Activated naive CD4-positive, alpha-beta T cell treated with anti-CD3 and anti-CD28 coated beads, Interleukin-2, amount 50 U/mL, for 24 hours (primary cell): ENCODE data around the gene SCIN.
A peak's percentile ranks its signal among the peaks of the same experiment; 100 is the strongest.
"Not testable (repeated sequence)": the region's sequence is repeated elsewhere in the genome, so short reads cannot be mapped to it uniquely, and the experiment has no call there.

Experiments used
- H3K27ac Mint-ChIP-seq: one replicate; pipeline ENCODE4 v1.8.0; 2021; ENCODE audit warnings: mild to moderate bottlenecking, mixed read lengths
- H3K27me3 Mint-ChIP-seq: one replicate; pipeline ENCODE4 v1.8.0; 2021; ENCODE audit warnings: mixed read lengths
- H3K36me3 Mint-ChIP-seq: one replicate; pipeline ENCODE4 v1.8.0; 2021; ENCODE audit warnings: mixed read lengths
- H3K4me1 Mint-ChIP-seq: one replicate; pipeline ENCODE4 v1.8.0; 2021; ENCODE audit warnings: mixed read lengths
- H3K4me3 Mint-ChIP-seq: one replicate; pipeline ENCODE4 v1.8.0; 2021; ENCODE audit warnings: mild to moderate bottlenecking, mixed read lengths
- H3K9me3 Mint-ChIP-seq: one replicate; pipeline ENCODE4 v1.8.0; 2021; ENCODE audit warnings: mixed read lengths

Gene SCIN

DNA sequence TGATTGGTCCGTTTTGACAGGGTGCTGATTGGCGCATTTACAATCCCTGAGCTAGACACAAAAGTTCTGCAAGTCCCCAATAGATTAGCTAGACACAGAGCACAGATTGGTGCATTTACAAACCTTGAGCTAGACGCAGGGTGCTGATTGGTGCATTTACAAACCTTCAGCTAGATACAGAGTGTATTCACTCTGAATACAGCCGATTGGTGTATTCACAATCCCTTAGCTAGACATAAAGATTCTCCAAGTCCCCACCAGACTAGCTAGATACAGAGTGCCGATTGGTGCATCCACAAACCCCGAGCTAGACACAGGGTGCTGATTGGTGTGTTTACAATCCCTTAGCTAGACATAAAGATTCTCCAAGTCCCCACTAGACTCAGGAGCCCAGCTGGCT is 14.8 kb upstream of the SCIN start:
- not testable (repeated sequence) for H3K36me3 Mint-ChIP-seq, H3K9me3 Mint-ChIP-seq, H3K4me3 Mint-ChIP-seq, H3K27me3 Mint-ChIP-seq, H3K4me1 Mint-ChIP-seq, H3K27ac Mint-ChIP-seq

DNA sequence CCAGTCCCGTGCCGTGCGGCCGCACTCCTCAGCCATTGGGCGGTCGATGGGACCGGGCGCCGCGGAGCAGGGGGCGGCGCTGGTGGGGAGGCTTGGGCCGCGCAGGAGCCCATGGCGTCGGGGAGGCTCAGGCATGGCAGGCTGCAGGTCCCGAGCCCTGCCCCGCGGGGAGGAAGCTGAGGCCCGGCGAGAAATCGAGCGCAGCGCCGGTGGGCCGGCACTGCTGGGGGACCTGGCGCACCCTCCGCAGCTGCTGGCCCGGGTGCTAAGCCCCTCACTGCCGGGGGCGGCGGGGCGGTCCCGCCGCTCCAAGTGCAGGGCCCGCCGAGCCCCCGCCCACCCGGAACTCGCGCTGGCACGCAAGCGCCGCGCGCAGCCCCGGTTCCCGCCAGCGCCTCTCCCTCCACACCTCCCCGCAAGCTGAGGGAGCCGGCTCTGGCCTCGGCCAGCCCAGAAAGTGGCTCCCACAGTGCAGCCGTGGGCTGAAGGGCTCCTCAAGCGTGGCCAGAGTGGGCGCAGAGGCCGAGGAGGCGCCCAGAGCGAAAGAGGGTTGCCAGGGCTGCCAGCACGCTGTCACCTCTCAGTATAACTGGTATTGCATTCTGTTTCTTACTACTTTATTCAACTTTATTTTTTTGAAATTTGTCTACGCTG is 14.3 kb upstream of the SCIN start:
- H3K27ac Mint-ChIP-seq, H3K9me3 Mint-ChIP-seq, H3K4me1 Mint-ChIP-seq, H3K27me3 Mint-ChIP-seq, H3K4me3 Mint-ChIP-seq, H3K36me3 Mint-ChIP-seq: not testable (repeated sequence)

DNA sequence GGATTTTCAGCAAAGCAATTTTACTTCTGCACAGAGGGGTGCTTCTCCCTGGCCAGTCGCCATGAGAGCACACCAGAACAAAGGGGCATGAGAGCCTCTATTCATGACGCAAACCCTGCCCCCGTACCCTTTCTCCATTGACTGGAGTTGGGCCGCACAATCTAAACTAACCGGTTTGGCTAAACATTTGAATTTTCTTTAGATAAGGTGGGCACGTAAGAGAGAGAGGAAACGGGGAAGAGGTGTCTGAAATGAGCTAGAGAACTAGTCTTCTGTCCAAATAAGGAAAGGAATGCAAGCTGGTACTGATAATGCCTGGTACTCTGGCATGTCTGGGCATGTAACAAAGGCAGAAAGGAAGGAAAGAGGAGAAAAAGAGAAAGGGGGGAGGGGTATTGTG is 13.2 kb upstream of the SCIN start:
- Mint-ChIP-seq H3K4me3 (no peak overlapping the region), H3K27ac (no peak overlapping the region), H3K9me3 (no peaks in the 10 kb centered on the region), H3K27me3 (peaks cover 3% of the 10 kb centered on the region), H3K36me3 (no peaks in the 10 kb centered on the region), H3K4me1 (no peaks in the 10 kb centered on the region)

DNA sequence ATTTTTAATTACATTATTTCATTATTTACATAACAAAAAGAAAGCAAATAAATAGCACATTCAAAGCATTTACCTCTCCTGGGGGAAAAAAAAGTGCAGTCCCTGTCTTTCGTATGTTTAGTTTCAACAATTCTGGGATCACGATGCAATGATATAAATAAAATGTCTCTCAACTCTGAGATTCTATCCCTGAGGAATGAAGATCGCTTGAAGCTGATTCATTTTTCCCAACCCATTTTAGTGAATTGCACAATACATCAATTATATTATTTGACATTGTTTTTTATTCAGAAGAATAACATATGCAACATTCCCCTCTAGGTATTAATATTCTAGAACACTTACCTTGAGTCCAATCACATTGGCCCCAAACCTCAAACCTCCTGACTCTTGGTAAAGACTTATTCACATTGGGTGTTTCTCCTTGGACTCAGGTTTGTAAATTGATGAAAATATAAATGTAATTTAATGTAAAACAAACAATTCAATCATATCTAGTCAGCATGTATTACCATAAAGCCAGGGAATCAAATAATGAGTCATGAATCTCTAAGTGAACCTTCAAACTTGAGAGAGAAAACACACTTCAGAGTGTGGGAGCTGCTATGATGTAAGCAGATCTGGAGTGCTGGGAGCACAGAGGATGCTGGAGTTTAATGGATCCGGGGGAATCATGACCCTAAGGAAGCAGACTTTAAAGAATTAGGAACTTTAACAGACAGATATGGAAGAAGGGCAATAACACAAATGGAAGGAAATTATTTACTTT is 5.3 kb upstream of the SCIN start:
- peaks cover 6% of the 10 kb centered on the region for H3K4me1 Mint-ChIP-seq
- H3K27ac Mint-ChIP-seq = no peak overlapping the region
- no peaks in the 10 kb centered on the region for H3K36me3 Mint-ChIP-seq

DNA sequence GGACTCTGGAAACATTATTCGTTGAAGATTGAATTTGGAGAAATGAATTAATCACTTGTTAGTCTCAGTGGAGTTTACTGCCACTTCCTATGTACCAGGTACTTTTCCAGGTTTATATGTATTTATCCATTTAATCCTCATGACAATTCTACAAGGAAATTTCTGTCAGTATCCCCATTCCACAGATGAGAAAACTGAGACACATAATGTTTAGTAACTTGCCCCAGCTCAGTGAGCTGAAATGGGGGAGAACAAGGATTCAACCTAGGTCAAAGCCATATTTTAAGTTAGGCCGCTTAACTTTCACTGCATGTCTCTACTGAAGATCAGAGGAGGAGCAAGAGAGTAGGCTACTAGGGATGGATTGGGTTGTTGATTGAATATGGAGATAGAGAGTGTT is 4.6 kb upstream of the SCIN start:
- Mint-ChIP-seq H3K36me3 (no peaks in the 10 kb centered on the region), H3K27ac (no peak overlapping the region), H3K4me3 (no peak overlapping the region), H3K9me3 (no peaks in the 10 kb centered on the region), H3K27me3 (peaks cover 20% of the 10 kb centered on the region), H3K4me1 (peaks cover 12% of the 10 kb centered on the region)

More for the DNA sequence above, 5.3 kb upstream of the SCIN start:
- H3K27me3 Mint-ChIP-seq = peaks cover 15% of the 10 kb centered on the region
- H3K9me3 Mint-ChIP-seq = no peaks in the 10 kb centered on the region
- H3K4me3 Mint-ChIP-seq = no peak overlapping the region

DNA sequence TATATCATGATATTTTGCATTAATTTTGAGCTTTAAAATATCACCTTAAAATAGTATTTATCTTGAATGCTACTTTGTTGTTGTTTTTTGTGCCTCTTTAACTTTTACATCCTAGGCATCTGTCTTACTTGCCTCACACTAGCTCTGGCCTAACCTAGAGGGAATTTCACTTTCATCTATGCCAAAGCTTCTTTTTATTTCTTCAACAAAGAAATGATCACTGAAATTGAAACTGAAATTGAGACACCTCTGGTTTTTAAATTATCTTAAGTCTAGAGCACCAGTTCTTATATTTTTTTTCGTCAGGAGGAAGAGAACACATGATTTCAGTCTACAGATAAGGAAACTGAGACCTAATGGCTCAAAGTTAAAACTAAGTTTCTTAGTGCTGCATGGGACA is 3.5 kb upstream of the SCIN start:
- H3K4me3 Mint-ChIP-seq = no peak overlapping the region
- no peaks in the 10 kb centered on the region for H3K9me3 Mint-ChIP-seq
- no peaks in the 10 kb centered on the region for H3K36me3 Mint-ChIP-seq
- peaks cover 15% of the 10 kb centered on the region for H3K4me1 Mint-ChIP-seq
- no peak overlapping the region for H3K27ac Mint-ChIP-seq
- peaks cover 25% of the 10 kb centered on the region for H3K27me3 Mint-ChIP-seq

DNA sequence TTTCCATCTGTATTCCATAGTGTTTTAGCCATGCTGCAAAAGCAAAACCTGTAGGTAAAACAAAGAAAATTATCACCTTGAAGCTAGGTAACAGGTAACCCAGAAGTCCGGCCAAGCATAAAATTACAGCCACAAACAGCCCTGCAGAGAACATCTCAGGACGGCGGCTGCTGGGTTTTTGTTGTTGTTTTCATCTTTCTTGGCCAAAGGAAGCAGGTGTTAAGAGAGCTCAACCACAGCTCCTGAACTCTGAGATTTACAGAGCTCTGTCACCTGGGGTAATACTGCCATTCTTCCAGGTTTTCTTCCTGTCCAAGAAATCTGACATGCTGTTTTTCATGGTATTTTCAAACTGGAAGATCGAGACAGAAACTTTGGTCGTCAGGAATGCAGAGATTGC is 847 bp upstream of the SCIN start:
- Mint-ChIP-seq H3K4me1 (peaks cover 15% of the 10 kb centered on the region), H3K36me3 (no peaks in the 10 kb centered on the region), H3K9me3 (no peaks in the 10 kb centered on the region), H3K27me3 (peaks cover 32% of the 10 kb centered on the region), H3K4me3 (peak overlapping the region; percentile 76), H3K27ac (no peak overlapping the region)

DNA sequence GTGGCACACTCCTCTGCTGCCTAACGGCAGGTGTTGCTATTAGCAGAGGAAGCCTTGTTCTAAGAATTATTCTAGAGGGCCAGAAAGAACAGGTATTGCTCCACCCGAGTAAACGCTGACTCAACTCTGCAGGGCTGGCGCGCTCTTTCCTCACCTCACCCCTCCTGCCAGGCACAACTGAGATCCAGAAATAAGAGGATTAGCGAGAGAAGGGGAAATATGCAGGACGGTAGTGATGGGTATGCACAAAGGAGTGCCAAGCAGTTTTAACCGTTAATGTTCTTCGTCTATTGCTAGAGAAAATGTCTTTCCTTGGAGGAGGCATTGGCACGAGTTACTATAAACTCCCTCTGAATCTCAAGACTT is 369 bp upstream of the SCIN start:
- no peak overlapping the region for H3K27ac Mint-ChIP-seq
- H3K4me1 Mint-ChIP-seq = peaks cover 15% of the 10 kb centered on the region
- no peaks in the 10 kb centered on the region for H3K36me3 Mint-ChIP-seq
- H3K4me3 Mint-ChIP-seq = peak overlapping the region; percentile 76
- H3K27me3 Mint-ChIP-seq = peaks cover 32% of the 10 kb centered on the region
- H3K9me3 Mint-ChIP-seq = no peaks in the 10 kb centered on the region

DNA sequence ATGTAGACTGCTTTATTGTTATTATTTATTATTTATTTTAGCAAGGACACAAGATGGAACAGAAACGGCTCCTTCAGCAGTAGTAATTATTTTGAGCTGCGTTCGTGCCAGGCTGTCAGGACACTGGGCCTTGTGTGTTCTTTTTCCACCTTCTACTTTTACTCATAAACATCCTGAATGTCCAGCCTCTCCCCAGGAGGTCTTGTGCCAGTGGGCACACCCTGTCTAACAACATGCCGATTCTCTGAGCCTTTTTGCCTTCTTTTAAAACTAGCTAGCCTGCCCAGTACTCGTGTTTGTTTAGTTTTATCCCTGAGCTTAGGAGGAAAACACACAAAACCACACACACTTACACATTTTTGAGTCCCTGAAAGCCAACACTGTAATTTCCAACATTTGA is 1.2 kb downstream of the SCIN start:
- H3K27me3 Mint-ChIP-seq = peaks cover 35% of the 10 kb centered on the region
- H3K9me3 Mint-ChIP-seq = no peaks in the 10 kb centered on the region
- no peaks in the 10 kb centered on the region for H3K36me3 Mint-ChIP-seq
- peaks cover 15% of the 10 kb centered on the region for H3K4me1 Mint-ChIP-seq
- no peak overlapping the region for H3K4me3 Mint-ChIP-seq
- H3K27ac Mint-ChIP-seq = no peak overlapping the region

DNA sequence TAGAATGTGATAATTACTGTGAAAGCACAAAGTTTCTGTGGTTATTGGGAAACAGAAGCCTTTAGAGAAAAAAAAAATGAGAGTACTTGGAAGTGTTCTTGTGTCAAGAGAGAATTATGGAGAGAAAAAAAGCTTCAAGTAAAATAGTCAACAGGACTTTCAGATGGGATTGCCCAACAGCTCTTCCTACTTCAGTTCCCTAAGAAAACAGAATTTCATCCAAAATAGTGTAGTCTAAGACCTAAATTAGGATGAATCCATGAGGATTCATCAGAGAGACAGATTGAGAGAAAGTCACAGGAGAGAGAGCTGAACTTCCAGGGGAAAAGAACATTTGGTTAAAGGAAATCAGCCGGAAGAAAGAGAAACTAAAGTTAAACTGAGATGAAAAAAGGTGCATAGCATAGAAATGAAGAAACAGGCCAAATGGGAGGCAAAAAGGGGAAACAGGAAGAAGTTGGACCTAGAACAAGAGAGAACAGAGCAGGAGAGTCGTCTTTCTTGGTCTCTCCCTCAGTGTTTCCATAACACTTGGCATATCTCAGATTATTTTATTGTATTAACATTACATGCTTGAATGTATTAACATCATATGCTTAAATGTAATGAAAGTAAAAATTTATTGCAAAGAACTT is 2.5 kb downstream of the SCIN start:
- peaks cover 15% of the 10 kb centered on the region for H3K4me1 Mint-ChIP-seq
- H3K27me3 Mint-ChIP-seq = peaks cover 35% of the 10 kb centered on the region
- H3K36me3 Mint-ChIP-seq = no peaks in the 10 kb centered on the region
- no peaks in the 10 kb centered on the region for H3K9me3 Mint-ChIP-seq
- no peak overlapping the region for H3K4me3 Mint-ChIP-seq
- peak overlapping the region; percentile 10 for H3K27ac Mint-ChIP-seq

DNA sequence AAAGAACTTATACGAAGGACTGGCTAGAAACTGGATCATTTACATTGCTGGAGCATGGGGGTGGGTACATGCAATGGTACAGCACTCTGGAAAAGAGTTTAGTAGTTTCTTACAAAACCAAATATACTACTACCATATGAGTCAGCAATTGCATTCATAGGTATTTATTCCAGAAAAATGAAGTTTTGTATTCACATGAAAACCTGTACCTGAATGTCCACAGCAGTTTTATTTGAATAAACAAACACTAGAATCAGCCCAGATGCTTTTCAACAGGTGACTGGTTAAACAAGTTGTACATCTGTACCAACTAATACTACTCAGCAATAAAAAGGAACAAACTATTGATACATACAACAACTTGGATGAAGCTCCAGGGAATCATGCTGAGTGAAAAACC is 3.4 kb downstream of the SCIN start:
- H3K36me3 Mint-ChIP-seq = no peaks in the 10 kb centered on the region
- peaks cover 15% of the 10 kb centered on the region for H3K4me1 Mint-ChIP-seq
- H3K27me3 Mint-ChIP-seq = peaks cover 32% of the 10 kb centered on the region
- no peaks in the 10 kb centered on the region for H3K9me3 Mint-ChIP-seq
- no peak overlapping the region for H3K27ac Mint-ChIP-seq
- no peak overlapping the region for H3K4me3 Mint-ChIP-seq

DNA sequence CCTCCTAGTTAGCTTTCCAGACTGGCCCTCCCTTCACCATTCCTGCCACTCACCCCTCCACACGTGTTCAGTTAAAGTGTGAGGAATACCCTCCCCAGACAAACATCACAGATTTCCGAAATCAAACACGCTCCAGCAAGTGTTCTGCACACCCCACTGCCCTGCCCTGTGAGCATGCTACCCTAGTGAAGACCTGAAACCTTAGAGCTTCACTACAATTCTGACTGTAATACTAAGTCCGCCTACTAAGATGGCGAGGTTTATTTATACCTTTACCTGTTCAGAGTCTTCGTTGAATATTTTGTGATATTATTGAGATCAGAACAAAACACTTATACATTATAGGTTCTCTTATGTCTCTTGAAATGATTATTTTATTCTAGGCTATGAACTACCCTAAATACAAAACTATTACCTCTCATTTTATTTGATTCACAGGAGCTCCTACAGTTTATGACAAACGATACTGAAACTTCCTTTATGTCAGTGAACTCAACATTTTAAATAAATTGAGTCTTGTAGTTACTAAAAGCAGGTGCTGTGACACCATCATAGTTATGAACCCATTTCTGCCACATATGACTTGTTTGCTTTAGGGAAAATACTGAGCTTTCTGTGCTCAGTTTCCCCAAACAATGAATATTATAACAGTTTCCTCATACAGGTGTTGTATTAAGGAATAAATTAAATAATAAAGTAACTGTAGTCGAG is 8.6 kb downstream of the SCIN start:
- H3K27ac Mint-ChIP-seq = no peak overlapping the region
- peaks cover 8% of the 10 kb centered on the region for H3K27me3 Mint-ChIP-seq
- no peaks in the 10 kb centered on the region for H3K36me3 Mint-ChIP-seq
- H3K9me3 Mint-ChIP-seq = no peaks in the 10 kb centered on the region
- no peak overlapping the region for H3K4me3 Mint-ChIP-seq
- H3K4me1 Mint-ChIP-seq = no peaks in the 10 kb centered on the region

DNA sequence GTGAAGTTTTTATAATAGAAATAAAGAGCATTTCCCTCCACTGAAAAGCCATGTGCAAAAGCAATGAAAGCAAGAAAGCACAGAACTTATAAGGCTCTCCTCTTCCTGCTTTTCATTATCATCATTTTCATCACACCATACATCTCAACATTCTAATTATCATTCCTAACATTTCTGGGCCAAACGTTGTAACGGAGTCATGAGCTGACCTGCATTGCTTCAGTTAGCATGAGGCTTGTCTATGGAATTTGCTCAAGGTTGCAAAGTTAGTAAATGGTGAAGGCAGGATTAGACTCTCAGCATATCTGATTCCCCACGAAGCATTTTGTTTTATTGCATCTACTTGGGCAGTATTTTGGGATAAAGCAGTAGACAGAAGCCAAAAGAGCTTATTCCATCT is 11.4 kb downstream of the SCIN start:
- H3K4me1 Mint-ChIP-seq = no peaks in the 10 kb centered on the region
- no peak overlapping the region for H3K4me3 Mint-ChIP-seq
- no peaks in the 10 kb centered on the region for H3K36me3 Mint-ChIP-seq
- H3K27ac Mint-ChIP-seq = no peak overlapping the region
- no peaks in the 10 kb centered on the region for H3K9me3 Mint-ChIP-seq
- peaks cover 13% of the 10 kb centered on the region for H3K27me3 Mint-ChIP-seq

DNA sequence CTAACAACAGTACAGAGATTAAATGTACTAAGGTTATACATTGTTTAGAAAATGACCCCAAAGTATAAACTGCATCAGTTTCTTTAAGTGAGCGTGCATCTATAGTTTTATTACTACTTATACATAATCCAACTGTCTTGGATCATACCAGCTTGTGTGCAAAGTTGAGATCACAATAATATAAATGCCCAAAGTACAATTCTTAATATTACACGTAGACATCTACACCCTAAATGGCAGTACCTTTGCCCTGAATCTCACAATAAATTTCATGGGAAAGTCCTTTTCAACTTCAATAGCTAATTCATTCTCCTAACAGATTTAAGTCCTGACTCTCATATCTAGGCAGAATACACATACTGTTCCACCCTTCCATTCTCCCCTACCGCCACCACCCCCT is 11.8 kb downstream of the SCIN start:
- Mint-ChIP-seq H3K36me3 (no peaks in the 10 kb centered on the region), H3K27me3 (peaks cover 10% of the 10 kb centered on the region), H3K27ac (no peak overlapping the region), H3K9me3 (no peaks in the 10 kb centered on the region), H3K4me3 (no peak overlapping the region), H3K4me1 (no peaks in the 10 kb centered on the region)

DNA sequence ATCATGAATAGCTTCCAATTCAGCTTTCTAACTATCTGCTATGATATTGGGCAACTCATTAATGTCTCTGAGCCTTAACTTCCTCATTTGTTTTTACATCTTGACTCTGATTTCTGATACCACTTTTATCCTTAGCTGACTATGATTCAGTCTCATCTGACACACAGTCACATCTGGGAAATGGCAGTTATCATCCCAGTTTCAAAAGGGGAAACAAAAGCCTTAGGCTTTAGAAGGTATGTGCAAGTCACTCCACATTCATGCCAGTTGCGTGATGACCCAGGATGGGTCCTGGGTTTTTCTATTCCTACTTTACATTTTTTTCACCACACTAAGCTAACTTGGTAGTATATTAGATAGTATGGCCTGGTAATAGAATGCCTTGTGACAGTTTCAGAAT is 12.7 kb downstream of the SCIN start:
- no peak overlapping the region for H3K27ac Mint-ChIP-seq
- no peaks in the 10 kb centered on the region for H3K9me3 Mint-ChIP-seq
- H3K27me3 Mint-ChIP-seq = peaks cover 11% of the 10 kb centered on the region
- no peak overlapping the region for H3K4me3 Mint-ChIP-seq
- H3K4me1 Mint-ChIP-seq = no peaks in the 10 kb centered on the region
- no peaks in the 10 kb centered on the region for H3K36me3 Mint-ChIP-seq

DNA sequence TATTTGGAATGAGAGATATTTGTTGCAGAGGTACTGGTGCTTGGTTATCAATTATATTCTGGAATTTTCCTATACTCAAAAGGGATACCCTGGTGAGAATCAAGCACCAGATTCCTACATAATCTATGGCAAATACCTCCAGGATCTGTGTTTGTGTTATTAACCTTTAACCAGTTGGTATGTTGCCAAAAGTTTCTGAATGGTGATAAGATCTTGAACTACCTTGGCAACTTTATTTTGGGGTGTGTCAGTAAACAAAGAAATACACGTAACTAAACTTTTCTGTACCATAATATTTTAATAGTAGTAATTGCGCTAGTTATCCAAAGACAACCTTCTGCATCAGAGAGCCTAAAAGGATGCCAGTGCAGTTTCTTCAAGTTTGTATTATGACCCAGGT is 13.4 kb downstream of the SCIN start:
- no peak overlapping the region for H3K4me3 Mint-ChIP-seq

More for the DNA sequence above, 13.4 kb downstream of the SCIN start:
- H3K27ac Mint-ChIP-seq = no peak overlapping the region
- H3K36me3 Mint-ChIP-seq = no peaks in the 10 kb centered on the region
- H3K27me3 Mint-ChIP-seq = peaks cover 11% of the 10 kb centered on the region
- H3K4me1 Mint-ChIP-seq = no peaks in the 10 kb centered on the region
- no peaks in the 10 kb centered on the region for H3K9me3 Mint-ChIP-seq
